Inflammatory macrophage treated with lipopolysaccharide for 4 hours (primary cell): Measurements from ENCODE around the gene CNN1.

Experiments used
- DNase-seq: peaks from one replicate; pipeline ENCODE4 v3.0.0-alpha.2; 2020

Gene CNN1

GRCh38 chr19:11538232-11539036 is at the start of gene CNN1:
Gene CNN1 (plus strand): TSS chr19:11538851. CDS start chr19:11538928, 77 bp downstream.
- DNase-seq = no peak

- no peak for DNase-seq
Measured at GRCh38 chr19:11489378-11489777, 49.3 kb upstream of the CNN1 start.

- no peak for DNase-seq
Measured at GRCh38 chr19:11494634-11495285, 43.9 kb upstream of the CNN1 start.

GRCh38 chr19:11495481-11495880 is 43.2 kb upstream of the CNN1 start:
- no peak for DNase-seq

GRCh38 chr19:11495885-11496284 is 42.8 kb upstream of the CNN1 start:
- DNase-seq = no peak

GRCh38 chr19:11496391-11497163 is 42.1 kb upstream of the CNN1 start:
- peak; percentile 63 for DNase-seq

GRCh38 chr19:11499220-11499726 is 39.4 kb upstream of the CNN1 start:
- DNase-seq = no peak

- no peak for DNase-seq
Measured at GRCh38 chr19:11499890-11500420, 38.7 kb upstream of the CNN1 start.

GRCh38 chr19:11504502-11505031 is 34.1 kb upstream of the CNN1 start:
- DNase-seq = no peak

GRCh38 chr19:11505032-11505503 is 33.6 kb upstream of the CNN1 start:
- peak; percentile 94 for DNase-seq

GRCh38 chr19:11505504-11506100 is 33.0 kb upstream of the CNN1 start, which contains the start of gene ZNF653:
Gene ZNF653 (minus strand): TSS chr19:11505839. CDS start chr19:11505786, 53 bp downstream.
- DNase-seq = peak; percentile 95

GRCh38 chr19:11506101-11506555 is 32.5 kb upstream of the CNN1 start:
- DNase-seq = no peak

- no peak for DNase-seq
Measured at GRCh38 chr19:11506967-11507366, 31.7 kb upstream of the CNN1 start.

- DNase-seq = no peak
Measured at GRCh38 chr19:11507370-11508078, 31.1 kb upstream of the CNN1 start.

GRCh38 chr19:11510444-11510843 is 28.2 kb upstream of the CNN1 start:
- no peak for DNase-seq

- DNase-seq = no peak
Measured at GRCh38 chr19:11513946-11514345, 24.7 kb upstream of the CNN1 start.

- DNase-seq = no peak
Measured at GRCh38 chr19:11519138-11519537, 19.5 kb upstream of the CNN1 start.

- DNase-seq = peak; percentile 99
Measured at GRCh38 chr19:11528551-11529341, 9.9 kb upstream of the CNN1 start, which contains the start of gene ECSIT. Gene ECSIT (minus strand): TSS chr19:11529134. CDS start chr19:11519170, 9,964 bp downstream.

GRCh38 chr19:11530432-11530831 is 8.2 kb upstream of the CNN1 start:
- peak; percentile 80 for DNase-seq

- peak; percentile 35 for DNase-seq
Measured at GRCh38 chr19:11534538-11534937, 4.1 kb upstream of the CNN1 start.
